GM12873 (cell line): Measurements from ENCODE around the gene MAPK10.

Source experiments
- CTCF ChIP-seq: IDR thresholded peaks from 2 replicates; pipeline ENCODE4 v1.5.1; 2012; ENCODE audit warnings: low read depth, mild to moderate bottlenecking, moderate library complexity, low read length, control low read depth; ENCODE audit not compliant: insufficient read depth; ENCODE audit errors: missing control alignments

MAPK10 gene

GRCh38 chr4:86344127-86344526 is 15.7 kb downstream of the MAPK10 start:
- TF ChIP-seq CTCF = no peak

GRCh38 chr4:86338989-86339388 is 20.9 kb downstream of the MAPK10 start:
- no peak for TF ChIP-seq CTCF

- TF ChIP-seq CTCF = no peak
Measured at GRCh38 chr4:86338521-86338920, 21.3 kb downstream of the MAPK10 start.

GRCh38 chr4:86334020-86334750 is 25.7 kb downstream of the MAPK10 start:
- TF ChIP-seq CTCF = no peak

- no peak for TF ChIP-seq CTCF
Measured at GRCh38 chr4:86333236-86333635, 26.6 kb downstream of the MAPK10 start.

GRCh38 chr4:86330961-86331742 is 28.7 kb downstream of the MAPK10 start:
- TF ChIP-seq CTCF = no peak

GRCh38 chr4:86329431-86329830 is 30.4 kb downstream of the MAPK10 start:
- TF ChIP-seq CTCF = no peak
